ENCODE data around the gene THEM4. TPM values are rescaled to one million over a fixed set of nuclear protein-coding genes. Genes with fewer than 3 reads are reported as not detected.

Gene THEM4
- total and polyA plus RNA-seq, 10 donors, result 10.1 to 46.3 (median 15.5) TPM

DNA sequence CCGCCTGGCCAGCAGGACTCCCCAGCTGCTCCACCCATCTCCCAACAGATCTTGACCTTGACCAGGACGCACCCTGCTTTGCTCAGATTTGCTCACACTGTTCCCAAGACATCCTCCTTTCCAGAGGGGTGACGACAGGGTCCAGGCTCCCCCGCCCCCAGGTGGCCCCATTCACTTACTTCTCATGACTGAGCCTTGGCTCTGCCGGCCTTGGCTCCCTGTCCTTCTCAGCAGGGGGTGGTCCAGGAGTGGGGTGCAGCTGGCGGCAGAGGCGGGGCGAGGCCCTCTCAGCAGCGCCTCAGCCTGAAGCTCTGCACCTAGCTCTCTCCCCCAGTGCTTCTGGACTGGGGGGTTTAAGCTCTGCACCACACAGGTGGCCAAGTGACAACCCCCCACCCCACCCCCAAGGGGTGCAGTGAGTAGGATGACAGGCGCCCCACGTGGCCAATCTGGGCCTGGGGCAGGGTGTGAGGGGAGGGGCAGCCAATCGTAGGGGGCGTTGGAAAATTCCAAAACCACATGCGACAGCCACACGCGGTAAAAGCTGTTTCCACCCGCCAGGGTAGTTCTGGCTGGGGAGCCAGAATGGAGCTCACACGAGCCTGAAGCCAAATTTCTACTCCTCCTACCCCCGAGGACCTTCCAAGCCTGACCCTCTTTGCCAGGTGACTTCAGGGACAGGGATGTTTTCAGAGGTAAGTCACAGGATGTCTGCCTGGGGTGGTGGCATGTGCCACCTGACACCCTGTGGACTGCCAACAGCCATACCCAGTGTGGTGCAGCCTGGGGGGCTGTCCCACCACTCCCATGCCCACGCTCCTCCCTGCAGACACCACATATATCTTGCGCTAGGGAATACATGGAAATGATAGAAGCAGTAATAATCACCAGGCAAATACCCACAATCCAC, 83.3 kb downstream of the THEM4 start:
- peak overlapping the region in 2 of 8 donors; percentile 24 to 30 for H3K4me3 ChIP-seq
- no peak for TF ChIP-seq POLR2A (IDR thresholded peaks at IDR 0.05)
- 65 to 76% (median 71%) methylated on average over 17 to 21 of the region's 21 CpGs for WGBS, 5 donors
- peaks cover 0 to 32% (median 0%) of the 10 kb centered on the region in 7 donors for H3K27me3 ChIP-seq (replicated peaks in 1 of 7)
- no peaks in the 10 kb centered on the region for H3K36me3 ChIP-seq
- peak overlapping the region in 2 of 8 donors; percentile 15 to 38 for H3K27ac ChIP-seq
- no peaks in the 10 kb centered on the region for H3K9me3 ChIP-seq
- no peak for DNase-seq
- intact Hi-C loops (cut with DNase I; ENCODE audit: low total_unique reads), result no loop called here
- peaks cover 6 to 40% (median 28%) of the 10 kb centered on the region in 6 donors for H3K4me1 ChIP-seq

DNA sequence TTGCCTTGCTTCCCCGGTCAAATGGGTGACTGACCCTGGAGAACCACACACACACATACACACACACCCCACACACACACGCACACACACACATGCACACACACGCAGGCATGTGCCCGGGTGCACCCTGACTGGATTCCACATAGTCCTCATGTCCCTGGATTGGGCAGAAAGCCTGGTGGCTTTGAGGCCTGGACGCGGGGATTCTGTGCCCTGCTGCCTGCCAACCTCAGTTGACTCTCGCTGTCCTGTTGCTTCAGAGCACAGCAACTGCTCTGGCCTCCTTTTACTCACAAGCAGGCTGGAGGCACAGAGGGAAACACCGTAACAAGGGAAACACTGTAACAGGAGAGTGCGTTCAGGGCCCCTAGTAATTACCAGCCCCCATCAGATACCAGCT, 84.1 kb downstream of the THEM4 start:
- Histone ChIP-seq H3K4me1 (peaks cover 6 to 38% (median 25%) of the 10 kb centered on the region in 6 donors), H3K36me3 (no peaks in the 10 kb centered on the region), H3K4me3 (peak overlapping the region in 2 of 8 donors; percentile 24 to 30), H3K27ac (peak overlapping the region in 2 of 8 donors; percentile 8 to 15), H3K27me3 (replicated peaks in 1 of 7) (peaks cover 0 to 32% (median 0%) of the 10 kb centered on the region in 7 donors), H3K9me3 (no peaks in the 10 kb centered on the region)
- WGBS, 5 donors, result 66 to 84% (median 81%) methylated on average over 5 to 9 of the region's 9 CpGs
- DNase-seq, result no peak
- intact Hi-C loops (cut with DNase I; ENCODE audit: low total_unique reads), result no loop called here
- no peak for TF ChIP-seq POLR2A (IDR thresholded peaks at IDR 0.05)
- no peak for TF ChIP-seq POLR2AphosphoS5 (IDR thresholded peaks at IDR 0.05)
- TF ChIP-seq, protein P1, sequence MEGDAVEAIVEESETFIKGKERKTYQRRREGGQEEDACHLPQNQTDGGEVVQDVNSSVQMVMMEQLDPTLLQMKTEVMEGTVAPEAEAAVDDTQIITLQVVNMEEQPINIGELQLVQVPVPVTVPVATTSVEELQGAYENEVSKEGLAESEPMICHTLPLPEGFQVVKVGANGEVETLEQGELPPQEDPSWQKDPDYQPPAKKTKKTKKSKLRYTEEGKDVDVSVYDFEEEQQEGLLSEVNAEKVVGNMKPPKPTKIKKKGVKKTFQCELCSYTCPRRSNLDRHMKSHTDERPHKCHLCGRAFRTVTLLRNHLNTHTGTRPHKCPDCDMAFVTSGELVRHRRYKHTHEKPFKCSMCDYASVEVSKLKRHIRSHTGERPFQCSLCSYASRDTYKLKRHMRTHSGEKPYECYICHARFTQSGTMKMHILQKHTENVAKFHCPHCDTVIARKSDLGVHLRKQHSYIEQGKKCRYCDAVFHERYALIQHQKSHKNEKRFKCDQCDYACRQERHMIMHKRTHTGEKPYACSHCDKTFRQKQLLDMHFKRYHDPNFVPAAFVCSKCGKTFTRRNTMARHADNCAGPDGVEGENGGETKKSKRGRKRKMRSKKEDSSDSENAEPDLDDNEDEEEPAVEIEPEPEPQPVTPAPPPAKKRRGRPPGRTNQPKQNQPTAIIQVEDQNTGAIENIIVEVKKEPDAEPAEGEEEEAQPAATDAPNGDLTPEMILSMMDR (IDR thresholded peaks at IDR 0.05 in 8 of 11, conservative IDR thresholded peaks at IDR 0.05 in 3 of 11), result no peak

Small RNA genes lying within 50 kb of the gene (small RNA-seq; reads per million reads assigned to genes)
- gene RF00019, result 0 reads per million in 4 donors

Other genes with a start within 250 kb of the THEM4 start
- gene CELF3, start 192.7 kb downstream of the THEM4 start, total RNA-seq, result under 1 TPM in 1 of 7 donors, not detected in 6; 0.40 TPM
- gene CELF3, start 192.7 kb downstream of the THEM4 start, polyA plus RNA-seq, result under 1 TPM in 1 of 3 donors, not detected in 2; 0.02 TPM
- under 1 TPM in 1 of 7 donors, not detected in 6; 0.34 TPM for gene RIIAD1, start 188.0 kb downstream of the THEM4 start, total RNA-seq
- not detected for gene RIIAD1, start 188.0 kb downstream of the THEM4 start, polyA plus RNA-seq
- 10 to 100 TPM; 55.4 to 71.7 (median 64.5) TPM for gene MRPL9, start 146.0 kb downstream of the THEM4 start, total RNA-seq
- gene MRPL9, start 146.0 kb downstream of the THEM4 start, polyA plus RNA-seq, result 10 to 100 TPM; 69.2 to 92.6 (median 72.0) TPM
- 10 to 100 TPM; 10.9 to 21.6 (median 13.0) TPM for gene TDRKH, start 119.0 kb downstream of the THEM4 start, total RNA-seq
- gene TDRKH, start 119.0 kb downstream of the THEM4 start, polyA plus RNA-seq, result 1 to 10 TPM; 3.1 to 4.7 (median 3.2) TPM
- under 1 TPM in 4 of 7 donors, not detected in 3; 0.13 to 0.36 (median 0.28) TPM for gene LINGO4, start 104.1 kb downstream of the THEM4 start, total RNA-seq
- under 1 TPM in 2 of 3 donors, not detected in 1; 0.04 to 0.06 TPM for gene LINGO4, start 104.1 kb downstream of the THEM4 start, polyA plus RNA-seq
- 1 to 10 TPM in 6 of 7 donors, under 1 TPM in 1; 0.85 to 4.1 (median 2.3) TPM for gene RORC, start 77.7 kb downstream of the THEM4 start, total RNA-seq
- under 1 TPM; 0.14 to 0.78 (median 0.51) TPM for gene RORC, start 77.7 kb downstream of the THEM4 start, polyA plus RNA-seq
- under 1 TPM in 1 of 7 donors, not detected in 6; 0.51 TPM for gene C2CD4D, start 69.7 kb downstream of the THEM4 start, total RNA-seq
- under 1 TPM in 2 of 3 donors, not detected in 1; 0.03 to 0.07 TPM for gene C2CD4D, start 69.7 kb downstream of the THEM4 start, polyA plus RNA-seq
- gene THEM5, start 55.8 kb downstream of the THEM4 start, total RNA-seq, result under 1 TPM in 1 of 7 donors, not detected in 6; 0.47 TPM
- gene THEM5, start 55.8 kb downstream of the THEM4 start, polyA plus RNA-seq, result not detected
- gene S100A10, start 84.3 kb upstream of the THEM4 start, total RNA-seq, result 10 to 100 TPM; 45.6 to 89.8 (median 70.4) TPM
- gene S100A10, start 84.3 kb upstream of the THEM4 start, polyA plus RNA-seq, result 100 to 1,000 TPM in 1 of 3 donors, 10 to 100 TPM in 2; 91.9 to 167 (median 93.7) TPM
- gene S100A11, start 127.5 kb upstream of the THEM4 start, total RNA-seq, result 100 to 1,000 TPM; 243 to 555 (median 365) TPM
- gene S100A11, start 127.5 kb upstream of the THEM4 start, polyA plus RNA-seq, result 100 to 1,000 TPM; 499 to 669 (median 505) TPM
- not detected for gene TCHHL1, start 179.6 kb upstream of the THEM4 start, total RNA-seq
- gene TCHHL1, start 179.6 kb upstream of the THEM4 start, polyA plus RNA-seq, result not detected
- gene TCHH, start 205.9 kb upstream of the THEM4 start, total RNA-seq, result 1 to 10 TPM; 1.2 to 9.6 (median 4.5) TPM
- gene TCHH, start 205.9 kb upstream of the THEM4 start, polyA plus RNA-seq, result under 1 TPM; 0.24 to 0.99 (median 0.42) TPM
- not detected for gene RPTN, start 249.7 kb upstream of the THEM4 start, total RNA-seq
- not detected for gene RPTN, start 249.7 kb upstream of the THEM4 start, polyA plus RNA-seq